ENCODE data around the gene TAPBP. TPM values are rescaled to one million over a fixed set of nuclear protein-coding genes. Genes with fewer than 3 reads are reported as not detected.

TAPBP gene
- polyA plus RNA-seq, 2 of the 4 experiments (the other 2 are of a cell fraction), result 16.8 to 37.5 TPM

GRCh38 chr6:33319939-33320314, 6.0 kb upstream of the TAPBP start (continued):
- no peak for TF ChIP-seq E2F6 (IDR thresholded peaks at IDR 0.05; ENCODE audit: borderline replicate concordance, low read depth)
- no peak for TF ChIP-seq TFCP2L1 (CRISPR knock-in tag; IDR thresholded peaks at IDR 0.05)
- TF ChIP-seq HEYL (CRISPR knock-in tag; IDR thresholded peaks at IDR 0.05), result no peak
- TF ChIP-seq TP53 (CRISPR knock-in tag; IDR thresholded peaks at IDR 0.05), result no peak
- TF ChIP-seq ESRRA (IDR thresholded peaks at IDR 0.05; ENCODE audit: borderline replicate concordance, low read length), result no peak

GRCh38 chr6:33318426-33319073, 4.7 kb upstream of the TAPBP start:
- FAIRE-seq (no peak), ATAC-seq (no peak), DNase-seq (ENCODE audit: low read depth in 1 of 2, low spot score in 1 of 2) (no peak)
- no peaks in the 10 kb centered on the region for H3K9me3 ChIP-seq
- POLR2A ChIA-PET, result interaction anchor here (0.6 to 1.6 kb wide), 10 partner anchors 10 to 1919 kb away, joined by 3 to 14 read pairs (median 6); partner anchors contain the start of genes B3GALT4, PFDN6, RPS18 and VPS52
- WGBS (ENCODE audit: missing lambda C conversion rate), result 61% methylated on average over 8 of the region's 8 CpGs
- H3K4me1 ChIP-seq, result peaks cover 42% of the 10 kb centered on the region
- TF ChIP-seq REST (IDR thresholded peaks at IDR 0.05) (no peak), RNF2 (IDR thresholded peaks at IDR 0.05; ENCODE audit: borderline replicate concordance, low read depth) (no peak), CHD2 (IDR thresholded peaks at IDR 0.05; ENCODE audit: low read length, partially characterized antibody) (no peak), SREBF2 (IDR thresholded peaks at IDR 0.05) (no peak), HDAC2 (IDR thresholded peaks at IDR 0.05) (no peak), HMGXB4 (CRISPR knock-in tag; IDR thresholded peaks at IDR 0.05; ENCODE audit: borderline replicate concordance) (no peak)
- CTCF ChIA-PET, result interaction anchor here (1.0 kb wide), 1 partner anchor 26 kb away, joined by 4 read pairs; no protein-coding TSS in a partner anchor
- peak overlapping the region; percentile 82 for H3K4me2 ChIP-seq
- H3K4me3 ChIP-seq, result peak overlapping the region; percentile 41
- peak overlapping the region; percentile 69 to 91; a peak in 4 of 6 replicates for H3K27ac ChIP-seq

GRCh38 chr6:33317669-33318425, 4.0 kb upstream of the TAPBP start, which contains the start of gene ZBTB22:
Gene ZBTB22, minus strand, starts transcription at chr6:33317744. Its CDS starts 828 bp downstream, at chr6:33316916.
- Histone ChIP-seq H3K9me3 (no peaks in the 10 kb centered on the region), H3K27ac (peak within 1 kb of the TSS; percentile 69 to 91), H3K4me1 (peaks cover 42% of the 10 kb centered on the region), H3K4me2 (peak within 1 kb of the TSS; percentile 82), H3K4me3 (peak within 1 kb of the TSS; percentile 41)
- ATAC-seq, result peak; percentile 65 to 82
- CTCF ChIA-PET, result interaction anchor here (1.0 to 3.5 kb wide), 4 partner anchors 17 to 27 kb away, joined by 3 to 8 read pairs (median 4); no protein-coding TSS in a partner anchor
- WGBS (ENCODE audit: missing lambda C conversion rate), result 1% methylated on average over 22 of the region's 44 CpGs
- DNase-seq (ENCODE audit: low read depth in 1 of 2, low spot score in 1 of 2), result peak; percentile 86 to 97
- POLR2A ChIA-PET, result interaction anchor here (0.5 to 1.6 kb wide), 12 partner anchors 8 to 346 kb away, joined by 3 to 14 read pairs (median 6); partner anchors contain the start of genes B3GALT4, PFDN6, RPS18 and VPS52
- TF ChIP-seq FOSB (CRISPR knock-in tag; IDR thresholded peaks at IDR 0.05) (no peak), MYC (IDR thresholded peaks at IDR 0.05; ENCODE audit: borderline replicate concordance, low read length) (no peak), RFX5 (IDR thresholded peaks at IDR 0.05) (peak; percentile 43; the same call in 1 of the 2 replicates), MAX (IDR thresholded peaks at IDR 0.05) (peak; percentile 47), JUN (IDR thresholded peaks at IDR 0.05) (0 out of 5 replicates have a peak, but pooled peaks of 1 of the 2 experiments have one; percentile 27), ELK1 (IDR thresholded peaks at IDR 0.05; ENCODE audit: low read depth, low read length) (no peak)
- FAIRE-seq, result no peak
